NCI-H748 (cell line): Measurements from ENCODE around the gene GJB5.

Experiments
- DNase-seq: peaks from one replicate; lab custom pipeline; 2025; ENCODE audit not compliant: unreplicated experiment; lab: John Stamatoyannopoulos, UW

Gene GJB5

GRCh38 chr1:34744851-34745250 lies 10.0 kb upstream of the GJB5 start:
- DNase-seq: no peak

GRCh38 chr1:34745666-34746065 lies 9.2 kb upstream of the GJB5 start:
- DNase-seq: no peak

GRCh38 chr1:34746101-34746500 lies 8.7 kb upstream of the GJB5 start:
- no peak for DNase-seq

GRCh38 chr1:34746785-34747637 lies 7.8 kb upstream of the GJB5 start:
- no peak for DNase-seq

- DNase-seq: no peak
These were observed 7.3 kb upstream of the GJB5 start for GRCh38 chr1:34747638-34747941.

GRCh38 chr1:34749992-34750391 lies 4.9 kb upstream of the GJB5 start:
- no peak for DNase-seq

GRCh38 chr1:34750610-34751009 lies 4.2 kb upstream of the GJB5 start:
- DNase-seq: no peak

- DNase-seq: no peak
These were observed 1.7 kb upstream of the GJB5 start for GRCh38 chr1:34753163-34753562.

- no peak for DNase-seq
These were observed 1.1 kb downstream of the GJB5 start for GRCh38 chr1:34755961-34756360.

- DNase-seq: no peak
These were observed 2.5 kb downstream of the GJB5 start for GRCh38 chr1:34757386-34757785.

- DNase-seq: no peak
These were observed 3.9 kb downstream of the GJB5 start for GRCh38 chr1:34758751-34759150.

- no peak for DNase-seq
These were observed 4.9 kb downstream of the GJB5 start, which contains the start of gene GJB4 for GRCh38 chr1:34759503-34760357. TSS of gene GJB4 (plus strand) at chr1:34759740. CDS start at chr1:34761255, 1,515 bp downstream.

- no peak for DNase-seq
These were observed 6.4 kb downstream of the GJB5 start for GRCh38 chr1:34761176-34761761.

GRCh38 chr1:34761776-34762307 lies 7.0 kb downstream of the GJB5 start:
- DNase-seq: no peak

- DNase-seq: no peak
These were observed 7.8 kb downstream of the GJB5 start for GRCh38 chr1:34762474-34763141.

GRCh38 chr1:34763142-34763781 lies 8.4 kb downstream of the GJB5 start:
- no peak for DNase-seq

GRCh38 chr1:34768856-34769255 lies 14.0 kb downstream of the GJB5 start:
- no peak for DNase-seq

- DNase-seq: no peak
These were observed 16.2 kb downstream of the GJB5 start for GRCh38 chr1:34770891-34771504.

- DNase-seq: no peak
These were observed 16.9 kb downstream of the GJB5 start for GRCh38 chr1:34771573-34772371.
